ENCODE results near the gene CRHR1.
"Not testable (repeated sequence)": the region's sequence is repeated elsewhere in the genome, so short reads cannot be mapped to it uniquely, and the experiment has no call there.

The CRHR1 gene

DNA sequence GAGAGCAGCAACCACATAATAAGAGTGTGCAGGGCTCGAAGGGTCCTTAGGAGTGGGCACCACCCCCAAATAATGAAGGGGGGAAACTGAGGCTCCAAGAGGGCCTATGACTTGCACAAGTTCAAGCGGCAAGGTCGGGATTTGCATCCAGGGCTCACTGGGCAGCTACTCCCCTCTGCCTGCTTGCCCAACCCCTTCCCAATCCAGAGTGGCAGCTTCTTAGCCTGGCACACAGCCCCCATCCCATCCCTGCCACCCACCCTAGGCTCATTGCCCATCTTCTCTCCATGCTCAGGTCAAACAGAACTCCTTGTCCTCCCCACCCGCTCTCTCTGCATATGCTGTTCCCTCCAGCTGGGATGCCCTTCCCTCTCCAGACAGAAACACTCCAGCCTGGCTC lies 63.0 kb downstream of the CRHR1 start:
- no peak for DNase-seq

DNA sequence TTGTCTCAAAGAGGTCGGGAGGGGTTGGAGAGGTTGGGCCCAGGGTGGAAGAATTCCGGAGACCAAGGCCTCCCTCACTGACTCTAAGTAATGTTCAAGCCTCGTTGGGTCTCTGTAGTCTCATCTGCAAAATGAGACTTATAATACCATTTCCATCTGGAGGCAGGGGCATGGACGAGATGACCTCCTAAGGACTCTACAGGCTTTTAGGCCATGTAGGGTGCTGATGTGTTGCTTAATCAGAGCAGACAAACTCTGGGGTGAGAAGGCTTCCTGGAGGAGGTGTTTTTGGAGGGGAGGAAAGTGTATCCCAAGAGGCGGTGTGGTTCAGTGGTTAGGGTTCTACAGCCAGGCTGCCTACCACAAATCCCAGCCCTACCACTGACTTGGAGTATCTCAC lies 63.6 kb downstream of the CRHR1 start:
- DNase-seq = no peak

DNA sequence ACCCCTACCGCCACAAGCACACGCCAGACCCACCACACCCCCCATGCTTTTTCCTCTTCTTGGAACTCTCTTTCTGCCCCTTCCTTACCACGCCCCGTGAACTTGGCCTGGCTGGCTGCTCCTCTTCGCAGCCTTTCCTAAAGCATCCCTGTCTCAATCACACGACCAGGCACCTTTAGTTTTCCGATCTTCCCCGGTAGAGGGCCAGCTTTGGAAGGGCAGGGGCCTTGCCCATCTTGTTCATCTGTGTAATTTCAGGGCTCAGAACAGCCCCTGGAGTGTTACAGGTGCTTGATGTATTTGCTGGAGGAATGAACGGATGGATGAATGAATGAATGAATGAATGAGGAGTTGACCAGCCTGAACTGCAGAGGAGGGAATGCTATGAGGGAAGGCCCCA lies 64.3 kb downstream of the CRHR1 start:
- no peak for DNase-seq

DNA sequence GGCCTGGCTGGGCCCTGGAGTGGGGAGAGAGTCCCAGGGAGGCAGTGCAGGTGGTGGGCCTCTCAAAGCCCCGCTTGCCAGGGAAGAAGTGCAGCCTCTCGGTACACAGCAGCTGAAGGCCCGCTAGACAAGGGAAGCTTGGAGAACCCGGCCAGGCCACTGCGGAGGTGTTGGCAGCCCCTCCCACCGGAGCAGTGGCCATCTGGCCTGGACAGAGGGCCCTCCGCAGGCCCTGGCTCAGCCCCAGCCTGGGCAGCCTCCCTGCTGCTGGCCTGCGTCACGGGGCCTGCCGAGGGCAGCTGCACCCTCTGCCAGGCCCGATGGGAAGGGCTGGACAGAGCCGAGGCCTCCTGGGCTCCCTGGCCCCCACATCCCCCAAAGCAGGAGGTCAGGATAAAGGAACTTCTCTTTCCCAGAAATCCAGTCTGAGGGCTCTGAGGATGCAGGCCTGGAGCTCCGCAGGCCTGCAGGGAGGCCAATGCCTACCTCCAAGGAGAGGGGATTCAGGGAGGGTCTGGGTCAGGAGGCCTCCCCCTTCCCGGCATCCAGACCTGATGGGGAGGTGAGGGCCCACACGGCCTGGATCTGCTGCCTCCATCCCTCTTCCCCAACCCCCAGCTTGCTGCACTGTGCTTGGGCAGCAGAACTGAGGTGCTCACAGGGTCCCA lies 64.9 kb downstream of the CRHR1 start:
- no peak for DNase-seq

DNA sequence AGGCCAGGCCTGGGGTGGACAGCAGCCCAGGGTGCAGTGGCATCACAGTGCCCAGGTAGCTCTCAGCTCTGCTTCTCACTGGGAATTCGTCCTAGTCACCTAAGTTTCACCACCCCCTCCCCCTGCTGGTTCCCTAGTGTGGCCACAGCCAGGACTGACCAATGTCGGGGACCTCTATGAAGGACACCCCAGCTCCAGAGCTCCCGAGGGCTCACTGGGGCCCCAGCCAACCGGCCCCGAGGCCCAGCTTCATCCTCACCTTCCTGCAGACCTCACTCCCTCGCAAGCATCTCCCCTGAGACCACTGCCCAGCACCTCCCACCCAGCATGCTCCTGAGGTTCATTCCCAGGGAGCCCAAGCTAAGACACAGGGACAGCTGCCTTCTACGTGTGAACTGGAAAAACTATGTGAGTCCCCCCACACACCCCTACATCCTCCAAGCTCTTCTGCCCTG lies 65.4 kb downstream of the CRHR1 start:
- no peak for DNase-seq

DNA sequence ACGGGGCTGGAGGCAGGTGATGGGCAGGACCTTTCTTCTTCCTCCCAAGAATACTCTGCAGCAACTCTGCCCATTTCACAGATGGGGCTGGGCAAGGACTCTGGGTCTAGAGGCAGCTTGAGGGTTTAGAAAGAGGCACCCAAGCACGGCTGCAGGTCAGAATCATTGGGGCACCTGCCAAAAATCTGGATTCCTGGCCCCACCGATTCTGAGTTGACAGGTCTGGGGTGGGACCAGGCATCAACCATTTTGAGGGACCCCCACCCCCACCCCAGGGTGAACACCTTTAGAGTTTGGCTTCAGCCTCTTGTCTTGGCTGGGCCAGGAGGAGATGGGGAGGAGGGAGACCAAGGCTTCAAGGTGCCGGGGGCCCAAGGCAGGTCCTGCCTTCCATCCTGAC lies 65.9 kb downstream of the CRHR1 start:
- no peak for DNase-seq

DNA sequence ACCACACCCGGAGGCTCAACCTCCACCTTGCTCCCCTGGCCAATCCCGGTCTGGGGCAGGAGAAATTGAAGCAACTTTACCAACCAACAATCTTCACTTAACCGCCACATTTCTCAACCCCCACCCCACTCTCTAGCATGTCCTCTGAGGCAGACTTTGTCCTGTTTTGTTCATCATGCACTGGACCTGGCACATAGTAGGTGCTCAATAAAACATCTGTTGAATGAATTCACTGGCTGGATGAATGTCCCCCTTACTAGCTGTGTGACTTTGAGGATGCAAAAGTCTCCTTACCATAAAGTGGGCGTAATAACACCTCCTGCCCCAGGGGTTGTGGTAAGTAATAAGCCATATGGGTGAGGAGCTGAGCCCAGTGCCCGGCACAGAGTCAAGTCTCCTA lies 66.3 kb downstream of the CRHR1 start:
- DNase-seq = no peak

DNA sequence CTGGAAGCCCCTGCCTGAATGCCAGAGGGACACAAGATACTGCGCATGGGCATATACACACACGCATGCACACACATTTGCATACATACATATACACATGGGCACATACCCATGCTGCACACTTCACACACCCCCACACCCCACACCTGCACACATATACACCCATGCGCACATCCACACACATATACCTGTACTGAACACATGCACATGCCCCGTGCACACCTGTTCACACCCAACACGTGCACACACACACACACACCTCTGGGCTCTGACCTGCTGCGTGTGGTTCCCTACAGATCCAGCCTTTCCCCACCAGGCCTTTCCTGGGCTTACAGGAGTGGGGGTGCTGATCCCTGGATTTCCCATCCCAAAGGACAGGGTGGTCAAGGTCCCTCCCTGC lies 66.9 kb downstream of the CRHR1 start:
- no peak for DNase-seq

DNA sequence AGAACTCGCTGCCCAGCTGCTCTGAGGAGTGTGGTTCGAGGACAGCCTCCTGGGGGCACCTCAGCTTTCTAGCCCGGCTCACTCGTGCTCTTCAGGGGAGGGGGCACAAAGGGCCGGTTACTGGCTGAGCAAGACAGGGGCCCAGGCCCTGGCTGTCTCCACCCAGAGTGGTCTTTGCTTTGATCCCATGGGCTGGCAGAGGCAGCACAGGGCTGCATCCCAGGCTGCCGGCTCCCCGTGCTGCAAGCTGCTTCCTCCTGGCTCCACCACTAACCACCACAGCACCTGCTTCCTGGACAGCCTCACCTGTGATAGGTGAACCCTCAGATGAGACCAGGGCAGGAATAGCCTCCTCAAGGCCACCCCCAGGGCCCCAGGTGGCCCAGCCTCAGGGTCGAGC lies 67.3 kb downstream of the CRHR1 start:
- DNase-seq = no peak

DNA sequence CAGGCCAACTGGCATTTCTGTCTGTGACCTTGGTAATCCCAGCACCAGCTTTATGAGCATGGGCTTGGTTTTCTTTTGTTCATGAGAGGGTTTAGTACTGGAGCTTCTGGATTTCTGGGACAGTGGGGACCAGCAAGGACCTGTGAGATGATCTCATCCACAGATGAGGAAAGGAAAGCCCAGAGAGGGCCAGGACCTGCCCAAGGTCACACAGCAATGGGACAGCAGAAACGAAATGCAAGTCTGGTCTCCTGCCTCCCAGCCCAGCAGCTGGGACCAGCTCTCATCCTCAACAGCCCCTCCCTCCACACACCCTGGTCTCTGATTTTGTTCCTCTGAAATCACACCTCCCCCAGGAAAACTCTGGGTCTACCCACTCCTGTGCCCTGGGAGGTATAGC lies 67.8 kb downstream of the CRHR1 start:
- DNase-seq = no peak

DNA sequence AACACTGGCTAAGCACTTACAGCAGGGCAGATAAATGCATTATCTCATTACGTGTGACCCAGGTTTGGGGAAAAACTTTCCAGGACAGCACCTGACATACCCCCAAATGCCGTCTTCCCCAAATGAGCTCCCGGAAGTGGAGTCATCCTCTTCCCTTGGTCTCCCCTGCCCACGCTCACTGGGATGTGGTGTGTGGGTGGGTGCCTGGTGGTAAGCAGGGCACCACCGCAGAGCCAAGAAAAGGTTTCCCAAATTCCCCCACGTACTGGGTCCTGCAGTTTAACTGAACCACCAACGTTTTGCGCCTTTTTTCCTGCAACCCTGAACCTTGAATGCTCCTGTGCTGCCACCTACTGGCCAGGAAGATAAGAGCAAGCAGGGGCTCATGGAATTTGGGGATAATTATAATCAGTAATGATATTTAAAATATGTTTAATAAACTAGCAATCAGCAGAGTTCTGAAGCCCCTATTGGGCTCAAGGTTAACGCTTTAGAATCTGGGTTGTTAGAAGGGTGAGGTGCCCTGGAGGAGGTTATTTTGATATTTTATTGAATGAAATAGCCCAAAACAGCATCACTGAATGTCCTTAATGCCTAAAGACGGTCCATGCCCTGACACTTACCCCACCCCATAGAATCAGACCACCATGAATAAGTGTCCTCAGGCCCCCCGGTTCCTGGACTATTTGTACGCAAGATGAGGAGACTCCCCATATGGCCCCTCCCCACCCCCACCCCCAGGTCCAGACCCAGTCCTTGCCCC lies 68.6 kb downstream of the CRHR1 start:
- DNase-seq = peak; percentile 17

DNA sequence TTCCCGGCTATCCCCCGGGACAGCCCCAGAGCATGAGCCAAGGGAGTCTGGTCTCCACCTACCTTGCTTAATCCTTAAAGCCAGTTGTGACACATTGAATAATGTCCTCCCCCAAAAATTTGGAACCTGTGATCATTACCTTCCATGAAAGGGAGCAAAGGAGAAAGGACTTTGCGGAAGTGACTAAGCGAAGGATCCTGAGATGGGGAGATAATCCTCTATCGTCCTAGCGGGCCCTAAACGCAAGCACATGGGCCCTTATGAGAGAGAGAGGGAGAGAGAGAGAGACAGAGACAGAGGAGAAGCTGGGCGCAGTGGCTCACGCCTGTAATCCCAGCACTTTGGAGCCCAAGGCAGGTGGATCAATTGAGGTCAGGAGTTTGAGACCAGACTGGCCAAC lies 70.1 kb downstream of the CRHR1 start:
- DNase-seq = no peak

DNA sequence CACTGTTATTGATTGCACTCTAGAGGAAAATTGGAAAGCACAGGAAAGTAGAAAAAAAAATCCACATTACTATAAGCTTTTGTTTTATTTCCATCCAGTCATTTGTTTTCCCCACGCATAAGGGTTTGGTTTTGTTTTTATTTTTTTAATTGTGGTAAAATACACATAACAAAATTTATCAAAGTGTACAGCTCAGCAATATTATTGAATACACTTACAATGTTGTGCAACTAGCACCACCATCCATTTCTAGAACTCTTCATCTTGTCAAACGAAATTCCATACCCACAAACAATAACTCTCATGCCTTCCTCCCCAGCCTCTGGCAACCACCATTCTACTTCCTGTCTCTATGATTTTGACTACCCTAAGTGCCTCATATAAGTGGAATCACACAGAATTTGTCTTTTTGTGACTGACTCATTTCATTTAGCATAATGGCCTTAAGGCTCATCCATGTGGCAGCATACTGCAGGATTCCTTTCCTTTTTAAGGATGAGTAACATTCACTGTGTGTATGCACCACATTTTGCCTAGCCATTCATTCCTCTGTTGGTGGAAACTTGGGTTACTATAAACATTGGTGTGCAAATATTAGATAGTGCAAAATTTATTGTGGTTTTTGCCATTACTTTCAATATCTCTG lies 71.7 kb downstream of the CRHR1 start:
- no peak for DNase-seq

DNA sequence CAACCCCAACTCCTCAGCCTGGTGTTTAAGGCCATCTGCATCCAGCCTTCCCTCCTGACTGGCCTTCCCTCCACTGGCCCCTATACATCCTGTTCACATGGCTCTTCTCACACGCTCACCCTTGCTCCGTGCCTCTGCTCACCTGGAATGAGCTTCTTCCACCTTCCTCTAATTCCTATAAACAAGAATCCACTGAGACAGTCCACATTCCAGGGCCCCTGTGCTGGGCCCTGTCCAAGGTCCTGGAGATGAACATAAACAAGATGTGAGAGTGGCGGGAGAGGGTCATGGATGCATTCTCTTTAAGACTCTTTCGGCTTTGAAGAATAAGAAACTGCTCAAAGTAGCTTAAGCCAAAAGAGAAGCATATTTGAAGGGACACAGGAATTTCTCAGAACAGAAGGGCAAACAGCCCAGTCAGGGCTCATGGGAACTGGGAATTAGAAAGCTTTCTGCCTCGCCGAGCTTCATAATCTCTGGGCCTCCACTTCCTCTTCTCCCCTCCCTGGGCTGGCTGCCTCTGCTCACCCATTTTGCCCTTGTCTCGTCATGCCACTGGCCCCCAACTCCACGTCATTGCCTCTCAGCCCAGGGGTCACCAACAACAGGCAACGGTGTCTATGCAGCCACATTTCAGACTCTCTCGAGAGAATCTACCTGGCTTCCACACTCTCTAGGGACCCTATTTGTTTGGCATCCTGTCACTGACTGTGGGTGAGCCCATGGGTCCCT lies 74.0 kb downstream of the CRHR1 start:
- no peak for DNase-seq

DNA sequence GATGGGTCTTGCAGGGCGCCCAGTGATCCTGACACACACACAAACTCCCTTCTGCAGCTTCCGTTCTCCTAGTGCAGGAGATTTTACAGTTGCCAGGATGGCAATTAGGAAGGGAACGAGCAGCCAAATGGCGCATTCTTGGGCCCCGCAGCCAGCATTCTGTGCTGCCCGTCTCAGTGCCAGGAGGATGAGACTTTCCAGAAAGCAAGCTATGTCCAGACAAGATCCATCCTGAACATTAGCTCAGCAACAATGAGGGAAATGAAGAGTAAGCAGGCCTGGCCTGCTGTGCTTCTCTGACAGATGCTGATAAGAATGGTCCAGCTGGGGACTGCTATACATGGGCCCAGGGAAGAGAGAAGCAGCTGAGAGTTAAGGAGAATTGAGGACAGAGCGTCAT lies 77.0 kb downstream of the CRHR1 start:
- no peak for DNase-seq

DNA sequence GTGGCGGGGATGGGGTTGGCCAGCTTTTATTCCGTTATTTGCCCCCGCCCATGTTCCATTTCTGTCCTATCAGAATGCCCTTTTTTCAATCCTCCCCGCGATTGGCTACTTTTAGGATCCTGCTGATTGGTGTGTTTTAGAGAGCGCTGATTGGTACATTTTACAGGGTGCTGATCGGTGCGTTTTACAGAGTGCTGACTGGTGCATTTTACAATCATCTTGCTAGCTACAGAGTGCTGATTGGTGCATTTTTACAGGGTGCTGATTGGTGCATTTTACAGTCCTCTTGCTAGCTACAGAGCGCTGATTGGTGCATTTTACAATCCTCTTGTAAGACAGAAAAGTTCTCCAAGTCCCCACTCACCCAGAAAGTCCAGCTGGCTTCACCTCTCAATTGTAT lies 78.0 kb downstream of the CRHR1 start:
- DNase-seq = not testable (repeated sequence)

DNA sequence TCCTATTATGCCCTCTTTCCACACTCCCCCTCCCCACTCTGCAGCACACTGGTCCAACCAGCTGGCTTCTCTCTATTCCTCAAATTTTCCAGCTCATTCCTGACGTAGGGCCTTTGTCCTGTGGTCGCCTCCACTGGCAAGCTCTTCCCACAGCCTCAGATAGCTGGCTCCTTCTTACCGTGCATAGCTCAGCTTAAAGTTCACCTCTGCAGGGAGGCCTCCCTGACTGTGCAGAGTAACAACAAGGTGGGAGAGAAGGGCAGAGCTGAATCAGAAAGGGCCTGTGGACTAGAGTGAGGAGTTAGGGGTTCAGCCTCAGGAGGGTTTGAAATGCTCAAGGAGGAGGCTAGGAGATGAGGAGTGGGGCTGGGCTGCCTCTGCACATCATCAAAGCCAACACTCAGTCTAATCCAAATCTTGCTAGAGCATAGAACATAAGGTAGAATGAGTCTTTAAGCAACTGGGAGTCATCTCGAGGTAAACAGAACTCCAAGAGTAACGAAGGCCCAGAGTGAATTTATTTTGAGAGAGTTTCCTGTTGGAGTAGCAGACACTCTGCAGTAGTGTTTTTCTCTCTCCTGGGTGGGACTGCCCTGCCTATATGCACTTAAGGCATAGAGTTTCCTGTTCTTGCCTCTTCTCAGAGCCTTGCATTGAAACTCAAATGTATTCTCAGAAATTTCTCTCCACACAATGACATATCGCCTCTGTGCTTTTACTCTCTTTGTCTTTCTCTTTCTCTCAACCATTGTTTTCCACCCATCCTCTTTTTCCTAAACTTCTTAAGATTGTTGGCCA lies 79.9 kb downstream of the CRHR1 start:
- no peak for DNase-seq

DNA sequence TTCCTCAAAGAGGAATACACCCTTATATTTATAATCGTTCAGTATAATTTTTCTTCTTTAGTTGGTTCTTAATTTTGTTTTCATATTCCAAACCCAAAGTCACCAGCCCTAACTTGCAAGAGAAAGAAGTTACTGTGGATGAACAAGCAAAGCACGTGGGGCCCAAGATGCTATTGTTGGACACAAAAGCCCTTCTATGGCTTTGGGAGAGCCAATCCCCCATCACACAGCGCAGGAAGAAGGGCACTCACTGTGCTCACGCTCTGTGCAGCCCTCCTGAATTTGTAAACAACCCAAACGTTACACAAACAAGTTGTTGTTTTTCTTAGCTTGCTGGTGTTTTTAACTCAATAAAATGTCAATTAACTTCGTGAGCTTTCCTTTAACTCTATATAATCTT lies 83.1 kb downstream of the CRHR1 start:
- no peak for DNase-seq

DNA sequence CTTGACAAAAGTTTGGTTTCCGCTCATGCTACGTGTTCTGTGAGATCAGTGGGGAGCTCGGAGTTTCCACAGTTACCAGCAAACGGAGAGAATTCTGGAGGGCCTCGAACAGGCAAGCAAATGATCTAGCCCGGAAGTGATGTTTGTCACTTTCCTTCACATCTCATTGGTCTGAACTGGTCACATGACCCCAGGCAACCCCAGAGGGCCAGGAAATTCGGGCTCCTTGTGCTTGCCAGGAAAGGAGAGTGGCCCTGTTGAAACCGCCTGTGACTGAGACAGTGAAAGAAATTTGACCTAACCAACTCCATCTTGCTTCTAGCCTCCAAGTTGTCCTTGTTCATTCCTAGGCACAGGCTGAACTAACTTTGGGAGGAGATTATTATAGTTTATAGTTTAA lies 83.6 kb downstream of the CRHR1 start:
- no peak for DNase-seq

DNA sequence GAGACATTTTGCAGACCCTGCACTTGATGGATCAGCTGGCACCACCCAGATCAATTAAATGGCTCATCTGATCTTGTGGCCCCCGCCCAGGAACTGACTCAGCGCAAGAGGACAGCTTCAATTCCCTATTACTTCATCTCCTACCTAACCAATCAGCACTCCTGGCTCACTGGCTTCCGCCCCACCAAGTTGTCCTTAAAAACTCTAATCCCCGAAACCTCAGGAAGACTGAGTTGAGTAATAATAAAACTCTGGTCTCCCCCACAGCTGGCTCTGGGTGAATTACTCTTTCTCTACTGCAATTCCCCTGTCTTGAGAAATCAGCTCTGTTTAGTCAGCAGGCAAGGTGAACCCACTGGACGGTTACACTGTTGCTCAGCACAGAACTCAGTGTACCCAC lies 84.2 kb downstream of the CRHR1 start:
- no peak for DNase-seq

DNA sequence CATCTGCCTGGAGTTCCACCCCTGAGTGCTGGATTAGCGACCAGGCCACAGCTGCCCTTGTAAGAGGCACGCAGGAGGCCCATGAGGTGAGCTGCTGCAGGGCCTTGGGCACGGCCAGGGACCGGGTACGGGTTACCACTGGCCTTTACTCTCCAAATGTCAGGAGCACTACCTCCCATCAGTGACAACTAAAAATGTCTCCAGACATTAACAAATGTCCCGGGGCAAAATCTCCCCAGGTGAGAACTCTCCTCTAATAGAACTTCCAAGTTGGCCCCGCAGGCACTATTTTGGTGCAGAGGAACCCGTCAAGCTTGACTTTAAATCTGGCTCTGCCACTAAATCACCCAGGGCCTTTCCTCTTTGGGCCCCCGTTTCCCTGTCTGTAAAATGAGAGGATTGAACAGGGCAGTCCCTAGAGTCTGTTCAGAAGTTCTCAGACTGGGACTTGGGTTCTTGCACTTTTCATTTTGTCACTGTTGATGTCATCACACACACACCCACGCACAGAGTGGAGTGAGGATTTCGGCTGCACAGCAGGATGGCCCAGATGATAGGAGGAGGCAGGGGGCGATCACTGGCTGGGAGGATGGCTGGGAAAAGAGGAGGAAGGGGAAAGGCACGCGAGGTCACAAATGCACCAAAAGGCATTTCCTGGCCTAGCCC lies 85.7 kb downstream of the CRHR1 start:
- DNase-seq = no peak

DNA sequence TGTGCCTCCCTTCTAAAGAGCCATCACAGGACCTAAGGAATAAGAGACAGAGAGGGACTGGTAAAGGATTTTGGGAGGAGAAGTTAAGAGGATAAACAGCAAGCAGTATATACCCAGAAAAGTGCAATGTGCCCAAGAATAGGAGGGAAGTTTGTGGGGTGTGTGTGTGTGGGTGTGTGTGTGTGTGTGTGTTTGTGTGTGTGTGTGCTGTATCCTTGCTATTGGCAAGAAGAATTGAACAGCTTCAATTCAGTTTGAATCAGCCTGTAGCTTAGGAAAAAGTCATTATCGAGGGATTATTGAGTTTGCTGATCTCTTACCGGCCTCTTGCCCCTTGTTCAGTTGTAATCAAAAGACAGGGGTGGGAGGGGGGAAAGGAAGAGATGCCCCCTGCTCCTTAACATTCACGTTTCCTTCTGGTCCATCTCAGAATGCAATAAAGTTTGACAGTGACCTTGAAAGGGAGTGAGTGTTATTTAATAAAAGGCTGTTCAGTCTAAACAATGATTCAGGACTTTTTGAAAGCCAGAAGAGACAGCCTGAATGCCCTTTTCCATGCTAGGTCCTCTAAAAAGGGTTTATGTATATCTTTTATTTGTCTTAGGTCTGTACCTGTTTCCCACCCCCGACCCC lies 86.3 kb downstream of the CRHR1 start:
- DNase-seq = no peak

Measured in NK-92 treated with Interleukin-12 subunit alpha and Interleukin-12 subunit beta, amount 100 ng/mL, for 24 hours (cell line).